NCI-H524 (cell line): Measurements from ENCODE around the gene ZNF473.
"Not testable (repeated sequence)": the region's sequence is repeated elsewhere in the genome, so short reads cannot be mapped to it uniquely, and the experiment has no call there.

Experiments used
- DNase-seq, 2 experiments: peaks; one replicate each; lab custom pipeline; 2025; lab: John Stamatoyannopoulos, UW

Gene ZNF473

DNA sequence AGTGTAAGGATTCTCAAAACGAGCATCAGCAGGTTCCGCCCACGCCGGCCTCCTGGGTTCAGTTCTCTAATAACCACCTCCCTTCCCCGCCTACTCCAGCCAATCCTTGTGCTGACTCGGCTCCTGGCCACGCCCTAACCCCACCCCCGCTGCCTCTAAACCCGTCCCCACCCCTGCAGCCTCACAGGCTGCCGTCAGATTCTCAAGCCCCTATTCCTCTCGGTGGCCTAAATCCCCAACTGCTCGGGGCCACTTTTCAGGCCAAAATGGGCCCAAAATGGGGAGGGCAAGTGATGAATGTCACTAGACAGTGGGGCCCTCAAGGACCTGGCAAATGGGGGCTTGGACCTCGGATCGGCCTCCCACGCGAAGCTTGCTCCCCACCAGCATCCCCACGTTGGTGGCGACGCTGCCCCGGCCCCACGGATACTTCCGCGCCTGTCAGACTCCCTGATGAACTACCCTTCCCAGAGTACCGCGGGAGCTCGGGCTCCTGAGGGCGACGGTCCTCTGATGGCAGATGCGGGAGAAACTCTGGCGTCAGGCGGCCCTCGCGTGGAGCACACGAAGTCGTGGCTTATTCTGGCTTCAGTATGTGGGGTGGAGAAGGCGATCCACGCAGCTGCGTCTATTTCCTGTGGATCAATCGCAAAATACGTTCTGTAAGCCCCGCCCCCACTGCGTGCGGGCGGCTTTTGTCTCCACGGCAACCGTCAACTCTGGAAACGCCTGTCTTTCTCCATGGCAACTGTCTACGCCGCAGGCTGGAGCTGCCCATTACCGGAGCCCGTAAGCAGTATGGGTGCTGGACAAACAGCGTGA lies 24.8 kb downstream of the ZNF473 start:
- peak; percentile 69 to 80 for DNase-seq

DNA sequence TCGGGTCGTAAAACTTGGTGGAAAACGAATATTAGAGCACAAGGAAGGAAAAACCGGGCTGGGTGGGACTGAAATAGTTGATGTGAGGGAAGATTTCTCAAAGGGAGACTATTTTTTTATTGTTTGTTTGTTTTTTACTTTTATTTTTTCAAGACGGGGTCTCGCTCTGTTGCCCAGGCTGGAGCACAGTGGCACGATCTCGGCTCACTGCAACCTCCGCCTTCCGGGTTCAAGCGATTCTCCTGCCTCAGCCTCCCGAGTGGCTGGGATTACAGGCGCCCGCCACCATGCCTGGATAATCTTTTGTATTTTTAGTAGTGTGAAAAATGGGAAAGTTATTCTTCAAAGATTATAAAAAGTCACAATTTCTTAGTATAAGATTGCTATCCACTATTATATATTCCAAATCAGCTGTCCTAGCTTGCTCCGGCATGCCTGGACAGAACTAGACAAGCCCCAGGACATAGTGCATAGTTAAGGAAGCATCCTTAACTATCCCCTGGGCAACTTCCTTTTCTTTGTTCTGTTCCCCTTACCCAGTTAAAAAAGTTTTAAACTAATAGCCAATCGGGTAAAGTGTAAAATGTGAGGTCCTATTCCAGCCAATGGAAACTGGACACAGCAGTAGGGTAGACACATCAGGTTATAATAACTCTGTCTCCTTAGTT lies 25.6 kb downstream of the ZNF473 start:
- DNase-seq: not testable (repeated sequence)

DNA sequence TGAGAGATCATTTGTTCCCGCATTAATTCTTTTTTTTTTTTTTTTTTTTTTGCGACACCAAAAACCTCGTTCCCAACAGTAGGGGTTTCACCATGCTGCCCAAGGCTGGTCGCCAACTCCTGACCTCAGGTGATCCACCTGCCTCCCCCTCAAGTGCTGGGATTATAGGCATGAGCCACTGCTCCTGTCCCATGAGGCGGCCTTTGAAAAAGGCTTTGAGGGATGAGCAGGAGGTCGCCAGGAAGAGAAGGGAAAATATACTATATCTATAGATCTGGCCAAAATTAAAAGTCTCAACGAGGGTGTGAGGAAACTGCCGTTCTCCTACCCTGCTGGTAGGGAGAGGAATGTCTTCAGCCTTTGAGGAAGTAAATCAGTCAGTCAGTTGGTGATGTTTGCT lies 26.2 kb downstream of the ZNF473 start:
- DNase-seq: no peak

DNA sequence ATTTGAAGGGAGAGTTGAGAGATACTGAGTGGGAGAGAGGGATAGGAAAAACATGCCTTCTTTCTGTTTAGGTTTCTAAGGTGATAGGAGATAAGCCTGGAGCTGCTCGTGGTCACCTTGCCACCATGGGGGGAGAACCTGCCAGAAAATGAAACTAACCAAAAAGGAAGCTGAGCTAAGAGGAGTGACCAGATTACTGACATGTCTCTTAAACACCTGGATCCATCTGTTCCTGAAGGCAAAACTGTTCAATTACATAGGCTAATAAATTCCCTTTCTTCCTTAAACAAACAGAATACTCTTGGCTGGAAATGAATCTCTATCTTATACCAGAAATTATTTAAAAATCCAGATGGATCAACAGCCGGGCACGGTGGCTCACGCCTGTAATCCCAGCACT lies 27.3 kb downstream of the ZNF473 start:
- no peak for DNase-seq

DNA sequence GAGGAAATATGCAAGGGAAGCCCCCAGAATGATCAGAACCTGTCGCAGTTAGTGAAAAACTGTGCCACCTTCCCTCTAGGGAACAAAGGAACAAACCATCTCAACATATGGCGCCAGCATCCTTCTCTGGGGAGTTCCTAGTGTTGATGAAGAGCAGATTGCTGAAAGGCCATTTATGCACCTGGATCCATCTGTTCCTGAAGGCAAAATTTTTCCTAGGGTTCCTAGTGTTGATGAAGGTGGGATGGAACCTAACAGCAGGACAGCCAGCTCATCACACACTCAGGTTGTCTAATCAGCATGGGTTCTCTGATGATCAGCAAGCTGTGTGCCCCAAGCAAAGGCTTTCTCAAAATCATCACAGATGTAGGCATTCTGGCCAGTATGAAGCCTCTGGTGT lies 32.6 kb downstream of the ZNF473 start:
- DNase-seq: no peak

DNA sequence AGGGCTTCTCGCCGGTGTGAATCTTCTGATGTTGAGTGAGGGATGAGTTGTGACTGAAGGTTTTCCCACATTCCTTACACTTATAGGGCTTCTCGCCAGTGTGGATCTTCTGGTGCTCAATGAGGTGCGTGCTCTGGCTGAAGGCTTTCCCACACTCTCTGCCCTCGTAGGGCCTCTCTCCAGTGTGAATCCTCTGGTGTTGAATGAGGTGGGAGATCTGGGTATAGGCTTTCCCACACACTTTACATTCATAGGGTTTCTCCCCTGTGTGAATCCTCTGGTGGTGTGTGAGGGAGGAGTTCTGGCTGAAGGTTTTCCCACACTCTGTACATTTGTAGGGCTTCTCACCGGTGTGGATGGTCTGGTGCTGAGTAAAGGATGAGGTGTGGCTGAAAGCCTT lies 33.2 kb downstream of the ZNF473 start:
- no peak for DNase-seq

DNA sequence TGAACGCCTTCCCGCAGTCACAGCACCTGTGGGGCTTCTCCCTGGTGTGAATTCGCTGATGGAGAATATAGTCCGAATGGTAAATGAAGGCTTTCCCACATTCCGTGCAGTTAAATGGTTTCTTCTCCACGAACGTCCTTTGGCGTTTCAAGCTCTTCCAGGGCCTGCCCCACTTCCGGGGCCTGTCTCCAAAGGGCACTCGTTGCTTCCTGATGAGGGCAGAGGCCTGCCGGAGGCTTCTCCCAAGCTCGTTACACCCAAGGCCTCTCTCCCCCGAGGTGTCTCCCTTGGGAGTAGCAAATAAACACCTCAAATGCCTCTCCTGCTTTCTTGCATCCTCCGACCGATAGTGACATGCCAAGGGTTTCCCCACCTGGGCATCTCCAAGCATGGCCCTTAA lies 34.3 kb downstream of the ZNF473 start:
- no peak for DNase-seq

DNA sequence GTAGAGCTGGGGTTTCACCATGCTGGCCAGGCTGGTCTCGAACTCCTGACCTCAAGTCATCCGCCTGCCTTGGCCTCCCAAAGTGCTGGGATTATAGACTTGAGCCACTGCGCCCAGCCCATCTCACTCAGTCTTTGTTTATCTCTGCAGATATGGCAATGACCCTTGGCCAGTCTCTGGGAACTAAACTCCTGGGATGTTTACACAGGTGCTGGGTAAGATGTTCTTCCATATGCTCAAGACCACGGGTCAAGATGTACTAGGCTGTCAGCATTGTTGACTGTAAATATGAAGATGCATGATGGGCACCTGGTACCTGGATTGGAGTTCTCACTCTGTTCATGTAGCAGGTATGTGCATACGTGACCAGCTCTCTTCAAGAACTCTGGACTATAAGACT lies 35.8 kb downstream of the ZNF473 start:
- no peak for DNase-seq

DNA sequence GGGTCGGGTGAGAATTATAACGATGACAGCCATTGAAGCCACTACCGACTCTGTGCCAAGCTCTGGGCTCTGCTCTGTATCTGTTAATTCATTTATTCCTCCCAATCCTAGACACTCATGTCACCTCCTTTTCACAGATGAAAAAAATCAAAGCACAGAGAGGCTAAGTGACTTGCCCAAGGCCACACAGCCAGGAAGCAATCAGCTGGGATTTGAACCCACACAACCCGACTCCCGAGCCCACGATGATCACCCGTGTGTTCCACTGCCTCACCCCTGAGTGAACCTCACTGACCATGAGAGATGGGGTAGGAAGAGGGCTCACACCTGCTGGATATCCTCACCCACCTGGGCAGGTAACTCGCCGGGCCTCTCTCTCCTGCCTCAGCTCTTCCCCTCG lies 40.1 kb downstream of the ZNF473 start:
- no peak for DNase-seq

DNA sequence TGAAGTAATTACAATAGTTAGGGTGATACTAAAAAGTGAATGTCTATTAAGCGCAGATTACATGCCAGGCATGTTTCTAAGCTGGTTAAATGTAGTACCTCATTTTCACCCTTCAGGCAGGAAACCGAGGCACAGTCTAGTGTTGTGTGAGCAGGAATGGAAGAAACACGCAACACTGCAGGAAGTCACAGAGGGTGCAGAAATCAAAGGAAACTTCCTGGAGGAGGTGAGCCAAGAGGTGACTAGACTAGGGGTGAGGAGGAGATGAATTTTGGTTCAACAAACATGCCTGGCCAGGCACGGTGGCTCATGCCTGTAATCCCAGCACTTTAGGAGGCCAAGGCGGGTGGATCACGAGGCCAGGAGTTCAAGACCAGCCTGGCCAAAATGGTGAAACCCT lies 41.8 kb downstream of the ZNF473 start:
- DNase-seq: no peak

DNA sequence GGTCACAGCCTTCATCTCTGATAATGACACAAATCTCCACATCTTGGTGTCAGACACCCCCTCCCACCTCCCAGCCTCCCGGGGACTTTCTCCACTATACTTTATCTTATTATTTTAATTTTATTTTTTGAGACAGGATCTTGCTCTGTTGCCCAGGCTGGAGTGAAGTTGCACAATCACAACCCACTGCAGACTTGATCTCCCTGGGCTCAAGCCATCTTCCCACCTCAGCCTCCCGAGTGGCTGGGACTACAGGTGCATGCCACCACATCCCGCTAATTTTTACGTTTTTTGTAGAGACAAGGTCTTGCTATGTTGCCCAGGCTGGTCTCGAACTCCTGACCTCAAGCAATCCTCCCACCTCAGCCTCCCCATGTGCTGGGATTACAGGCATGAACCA lies 42.6 kb downstream of the ZNF473 start:
- not testable (repeated sequence) for DNase-seq

DNA sequence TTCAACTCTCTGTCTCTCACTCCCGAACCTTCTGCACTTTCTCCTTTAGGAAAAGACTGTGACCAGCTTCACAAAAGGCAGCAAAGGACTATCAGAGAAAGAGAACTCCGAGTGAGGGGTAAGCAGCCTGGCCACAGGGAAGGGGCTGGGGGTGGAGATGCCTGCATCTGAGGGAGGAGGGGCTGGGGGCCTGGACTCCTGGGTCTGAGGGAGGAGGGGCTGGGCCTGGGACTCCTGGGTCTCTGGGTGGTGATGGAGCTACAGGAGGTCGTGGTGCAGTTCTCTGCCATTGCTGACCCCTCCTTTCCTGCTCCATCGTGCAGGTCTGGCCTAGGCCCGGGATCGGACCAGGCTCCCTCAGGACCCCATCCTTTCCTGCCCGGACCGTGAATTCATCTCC lies 49.3 kb downstream of the ZNF473 start:
- DNase-seq: not testable (repeated sequence)

DNA sequence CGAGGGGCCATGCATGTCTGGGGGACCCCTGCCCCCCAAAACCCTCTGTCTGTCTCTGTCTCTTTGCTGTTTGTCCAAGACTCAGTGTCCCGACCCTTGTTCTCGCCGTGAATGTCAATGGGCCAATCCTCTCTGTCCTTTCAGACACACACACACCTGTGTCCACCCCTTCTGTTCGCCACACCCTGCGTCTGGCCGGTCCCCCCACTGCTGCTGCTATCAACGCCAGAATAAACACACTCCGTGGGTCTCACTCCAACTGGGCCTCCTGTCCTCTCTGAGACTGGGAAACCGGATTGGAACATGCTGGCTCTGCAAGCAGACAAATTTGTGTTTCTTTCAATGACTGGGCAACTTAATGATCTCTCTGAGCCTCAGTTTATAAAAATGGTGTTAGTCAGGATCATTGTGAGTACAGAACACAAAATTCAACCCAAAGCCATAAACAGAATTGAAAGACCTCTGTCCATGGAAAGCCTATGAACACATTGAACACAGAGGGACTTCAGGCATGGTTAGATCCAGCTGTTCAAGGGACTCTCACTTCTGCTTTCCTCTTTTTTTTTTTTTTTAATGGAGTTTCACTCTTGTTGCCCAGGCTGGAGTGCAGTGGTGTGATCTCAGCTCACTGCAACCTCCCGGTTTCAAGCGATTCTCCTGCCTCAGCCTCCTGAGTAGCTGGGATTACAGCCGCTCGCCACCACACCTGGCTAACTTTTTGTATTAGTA lies 50.0 kb downstream of the ZNF473 start:
- not testable (repeated sequence) for DNase-seq

DNA sequence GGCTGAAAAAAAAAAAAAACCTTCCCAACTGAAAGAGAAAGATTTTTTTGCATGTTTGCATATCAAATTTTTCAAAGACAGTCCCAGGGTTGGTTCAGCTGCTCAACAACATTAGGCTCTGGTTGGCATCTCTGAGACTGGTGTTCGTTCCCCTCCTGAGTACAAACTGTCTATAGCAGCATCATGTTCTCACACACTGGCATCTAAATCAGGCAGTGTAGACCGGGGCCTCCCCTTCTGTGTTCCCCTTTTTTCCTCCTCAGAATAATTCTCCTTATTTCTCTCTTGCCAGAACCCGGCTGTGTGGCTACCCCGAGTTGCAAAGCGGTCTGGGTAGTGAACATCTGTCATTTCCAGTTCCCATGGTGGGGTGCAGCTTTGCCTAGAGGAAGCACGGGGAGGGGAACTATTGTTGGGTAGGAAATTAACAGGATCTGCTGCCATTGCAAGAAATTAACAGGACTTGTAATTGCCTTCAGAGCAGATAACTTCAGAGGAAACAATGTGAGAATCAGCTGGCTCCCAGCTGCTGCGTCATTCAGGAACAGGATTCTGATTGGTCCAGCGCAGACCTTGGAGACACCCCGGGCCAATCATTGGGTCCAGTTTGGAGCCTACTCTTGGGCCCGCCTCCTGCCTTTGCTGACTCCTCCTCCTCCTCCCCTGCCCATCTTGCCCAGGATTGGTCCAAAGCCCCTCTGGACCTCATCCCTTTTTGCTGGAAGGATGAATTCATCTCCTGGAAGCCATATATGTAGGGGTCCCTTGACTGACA lies 51.0 kb downstream of the ZNF473 start:
- DNase-seq: not testable (repeated sequence)

DNA sequence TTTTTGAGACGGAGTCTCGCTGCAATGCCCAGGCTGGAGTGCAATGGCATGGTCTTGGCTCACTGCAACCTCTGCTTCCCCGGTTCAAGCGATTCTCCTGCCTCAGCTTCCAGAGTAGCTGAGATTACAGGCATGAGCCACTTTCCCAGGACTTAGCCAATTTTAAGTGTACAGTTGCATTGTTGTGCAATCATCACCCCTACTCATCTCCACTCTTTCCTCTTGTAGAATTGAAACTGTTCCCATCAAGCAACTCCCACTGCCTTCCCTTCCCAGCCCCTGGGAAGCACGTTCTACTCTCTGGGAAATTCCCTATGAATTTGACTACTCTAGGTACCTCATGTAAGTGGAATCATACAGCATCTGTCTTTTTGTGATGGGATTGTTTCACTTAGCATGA lies 53.2 kb downstream of the ZNF473 start:
- not testable (repeated sequence) for DNase-seq

DNA sequence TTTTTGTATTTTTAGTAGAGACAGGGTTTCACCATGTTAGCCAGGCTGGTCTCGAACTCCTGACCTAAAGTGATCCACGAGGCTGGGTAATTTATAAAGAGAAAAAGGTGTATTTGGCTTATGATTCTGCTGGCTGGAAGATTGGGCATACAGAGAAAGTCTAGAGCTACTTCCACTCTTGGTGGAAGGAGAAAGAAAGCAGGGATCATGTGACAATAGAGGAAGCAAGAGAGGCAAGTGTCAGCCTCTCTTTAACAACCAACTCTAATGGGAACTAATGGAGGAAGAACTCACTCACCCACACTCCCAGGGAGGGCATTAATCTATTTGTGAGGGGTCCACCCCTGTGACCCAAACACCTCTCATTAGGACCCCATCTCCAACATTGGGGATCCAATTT lies 58.6 kb downstream of the ZNF473 start:
- not testable (repeated sequence) for DNase-seq

DNA sequence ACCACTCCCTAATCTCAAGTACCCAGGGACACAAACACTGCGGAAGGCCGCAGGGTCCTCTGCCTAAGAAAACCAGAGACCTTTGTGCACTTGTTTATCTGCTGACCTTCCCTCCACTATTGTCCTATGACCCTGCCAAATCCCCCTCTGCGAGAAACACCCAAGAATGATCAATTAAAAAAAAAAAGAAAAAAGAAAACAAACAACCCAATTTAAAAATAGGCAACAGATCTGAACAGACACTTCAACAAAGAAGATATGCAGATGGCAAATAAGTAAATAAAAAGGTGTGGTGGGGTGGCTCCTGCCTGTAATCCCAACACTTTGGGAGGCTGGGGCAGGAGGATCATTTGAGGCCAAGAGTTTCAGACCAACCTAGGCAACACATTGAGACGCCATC lies 61.3 kb downstream of the ZNF473 start:
- DNase-seq: not testable (repeated sequence)

DNA sequence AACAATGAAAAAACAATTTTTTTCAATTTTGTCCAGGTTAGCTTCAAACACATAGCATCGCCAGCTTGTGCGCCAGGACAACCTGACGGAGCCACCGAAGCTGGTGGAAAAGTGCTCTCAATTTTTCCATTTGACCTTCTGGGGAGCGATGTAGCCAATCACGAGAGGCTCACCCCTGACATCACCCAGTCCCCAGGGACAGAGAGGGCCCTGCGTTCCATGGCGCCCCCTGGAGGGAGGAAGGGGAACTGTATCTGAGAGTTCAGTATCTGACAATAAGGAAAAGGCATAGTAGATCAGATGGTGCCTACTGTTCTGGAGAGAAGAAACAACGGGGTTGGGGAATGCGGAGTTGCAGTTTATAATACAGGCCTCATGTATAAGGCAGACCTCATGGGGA lies 64.9 kb downstream of the ZNF473 start:
- not testable (repeated sequence) for DNase-seq

DNA sequence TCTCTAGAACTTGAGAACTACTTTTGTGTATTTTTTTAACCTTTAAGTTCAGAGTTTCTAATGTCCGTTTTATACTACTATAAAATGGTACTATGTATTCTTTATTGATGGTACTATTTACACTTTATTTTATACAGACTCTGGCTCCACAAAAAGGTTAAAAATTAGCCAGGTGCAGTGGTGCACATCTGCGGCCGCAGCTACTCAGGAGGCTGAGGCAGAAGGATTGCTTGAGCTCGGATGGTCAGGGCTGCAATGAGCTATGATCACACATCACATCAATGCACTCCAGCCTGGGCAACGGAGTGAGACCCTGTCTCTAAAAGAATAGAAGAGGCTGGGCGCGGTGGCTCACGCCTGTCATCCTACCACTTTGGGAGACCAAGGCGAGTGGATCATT lies 66.0 kb downstream of the ZNF473 start:
- DNase-seq: not testable (repeated sequence)

DNA sequence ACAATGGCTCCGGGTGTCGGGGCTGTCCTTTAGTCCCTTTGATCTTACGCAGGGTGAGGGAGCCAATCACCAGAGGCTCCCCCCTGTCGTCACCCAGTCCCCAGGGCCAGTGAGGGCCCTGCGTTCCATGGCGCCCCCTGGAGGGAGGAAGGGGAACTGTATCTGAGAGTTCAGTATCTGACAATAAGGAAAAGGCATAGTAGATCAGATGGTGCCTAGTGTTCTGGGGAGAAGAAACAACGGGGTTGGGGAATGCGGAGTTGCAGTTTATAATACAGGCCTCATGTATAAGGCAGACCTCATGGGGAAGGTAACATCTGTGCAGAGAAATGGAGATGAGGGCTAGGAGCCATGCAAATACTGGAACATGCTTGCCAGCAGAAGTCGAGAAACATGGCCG lies 66.8 kb downstream of the ZNF473 start:
- not testable (repeated sequence) for DNase-seq

DNA sequence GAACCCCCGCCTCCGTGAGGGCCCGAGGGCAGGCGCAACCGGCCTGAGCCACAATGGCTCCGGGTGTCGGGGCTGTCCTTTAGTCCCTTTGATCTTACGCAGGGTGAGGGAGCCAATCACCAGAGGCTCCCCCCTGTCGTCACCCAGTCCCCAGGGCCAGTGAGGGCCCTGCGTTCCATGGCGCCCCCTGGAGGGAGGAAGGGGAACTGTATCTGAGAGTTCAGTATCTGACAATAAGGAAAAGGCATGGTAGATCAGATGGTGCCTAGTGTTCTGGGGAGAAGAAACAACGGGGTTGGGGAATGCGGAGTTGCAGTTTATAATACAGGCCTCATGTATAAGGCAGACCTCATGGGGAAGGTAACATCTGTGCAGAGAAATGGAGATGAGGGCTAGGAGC lies 72.1 kb downstream of the ZNF473 start:
- not testable (repeated sequence) for DNase-seq

DNA sequence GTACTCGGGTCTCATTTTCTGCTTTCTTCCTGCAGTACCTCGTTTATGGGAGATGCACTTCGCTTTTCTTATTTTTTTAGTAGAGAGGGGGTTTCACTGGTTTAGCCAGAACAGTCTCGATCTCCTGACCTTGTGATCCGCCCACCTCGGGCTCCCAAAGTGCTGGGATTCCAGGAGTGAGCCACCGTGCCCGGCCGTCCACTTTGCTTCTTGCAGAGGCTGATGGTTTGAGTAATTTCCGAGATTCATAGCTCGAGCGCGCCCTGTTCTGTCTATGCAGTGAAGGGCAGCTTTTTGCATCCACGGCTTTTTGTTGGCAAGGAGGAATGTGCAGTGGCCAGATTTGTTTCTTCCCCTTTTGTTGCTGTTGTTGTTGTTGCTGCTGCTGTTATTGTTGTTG lies 73.1 kb downstream of the ZNF473 start:
- DNase-seq: not testable (repeated sequence)
